ENCODE results near the gene NCKAP5L. TPM values are rescaled to one million over a fixed set of nuclear protein-coding genes. Genes with fewer than 3 reads are reported as not detected.
A peak's percentile ranks its signal among the peaks of the same experiment; 100 is the strongest.

NCKAP5L gene
- total and polyA plus RNA-seq, 2 donors (not counting 3 experiments of a cell fraction or from before 2014, with no cell fraction given): 17.4 to 46.1 TPM

GRCh38 chr12:49824895-49825294 is 3.3 kb downstream of the NCKAP5L start:
- peak; percentile 99 for FAIRE-seq
- Histone ChIP-seq H3K36me3 (ENCODE audit: control insufficient read depth in 2 of 2, extremely low read depth in 1 of 2, insufficient read depth in 2 of 2, low read length in 2 of 2) (peaks cover 0 to 4% of the 10 kb centered on the region in 2 experiments), H3K9me3 (replicated peaks; ENCODE audit: control insufficient read depth, insufficient read depth, low read length) (no peaks in the 10 kb centered on the region), H3K9ac (replicated peaks; ENCODE audit: extremely low read depth, insufficient read depth, low read length) (no peak overlapping the region), H3K27ac (ENCODE audit: insufficient read depth, low read depth, low read length) (peak overlapping the region; percentile 72), H3K4me1 (ENCODE audit: control insufficient read depth, extremely low read depth, insufficient read depth, low read length) (peaks cover 54% of the 10 kb centered on the region), H4K20me1 (replicated peaks; ENCODE audit: control insufficient read depth, extremely low read depth, insufficient read depth, low read length) (no peaks in the 10 kb centered on the region), H3K27me3 (ENCODE audit: control insufficient read depth in 2 of 2, insufficient read depth in 2 of 2, low read length in 2 of 2) (no peaks in the 10 kb centered on the region), H2AFZ (ENCODE audit: low read depth, low read length) (no peak overlapping the region), H3K4me3 (replicated peaks in 1 of 3; ENCODE audit: insufficient read depth in 1 of 3, low read depth in 1 of 3, low read length in 3 of 3) (no peak overlapping the region), H3K79me2 (ENCODE audit: control insufficient read depth, insufficient read depth, low read length) (peaks cover 61% of the 10 kb centered on the region), H3K4me2 (ENCODE audit: insufficient read depth, low read length) (peak overlapping the region; percentile 26), H3K9me1 (replicated peaks; ENCODE audit: control insufficient read depth, extremely low read depth, insufficient read depth, low read length) (no peaks in the 10 kb centered on the region)
- BruUV-seq (replicated peaks): no TSS peak
- ChIA-PET POLR2A (interaction anchor here (0.6 to 0.8 kb wide), 2 partner anchors 84 to 693 kb away, joined by 3 read pairs; partner anchors contain the start of genes TMBIM6 and TUBA1B), CTCF (interaction anchor here (2.6 to 6.1 kb wide), 2 partner anchors 14 to 20 kb away, joined by 8 to 53 read pairs; no protein-coding TSS in a partner anchor)
- intact Hi-C loops (cut with micrococcal nuclease) (loop anchor here (5.0 kb wide), 1 partner anchor 188 kb away; no protein-coding TSS in a partner anchor), dilution Hi-C loops (cut with MboI; ENCODE audit: extremely low pct_ligation_motif_present, low sequenced_read_pairs) (no loop called here)
- DNase-seq (ENCODE audit: low read depth, low spot score): peak; percentile 33
- peak; percentile 45 for TF ChIP-seq JUN (IDR thresholded peaks at IDR 0.05; ENCODE audit: borderline replicate concordance, insufficient read depth, insufficient read length, low read depth)
- no peak for TF ChIP-seq GATA2 (IDR thresholded peaks at IDR 0.05; ENCODE audit: insufficient read depth, insufficient read length, low read depth, low read length)
- peak; percentile 70 for TF ChIP-seq FOS (IDR thresholded peaks at IDR 0.05; ENCODE audit: borderline replicate concordance, insufficient read depth, low read length)

- ChIA-PET POLR2A (no interaction called here), CTCF (interaction anchor here (6.1 kb wide), 1 partner anchor 14 kb away, joined by 53 read pairs; no protein-coding TSS in a partner anchor)
- intact Hi-C loops (cut with micrococcal nuclease) (no loop called here), dilution Hi-C loops (cut with MboI; ENCODE audit: extremely low pct_ligation_motif_present, low sequenced_read_pairs) (no loop called here)
- peak overlapping the region; percentile 26 for H3K4me2 ChIP-seq (ENCODE audit: insufficient read depth, low read length)
- H2AFZ ChIP-seq (ENCODE audit: low read depth, low read length): no peak overlapping the region
- no peaks in the 10 kb centered on the region for H3K9me1 ChIP-seq (replicated peaks; ENCODE audit: control insufficient read depth, extremely low read depth, insufficient read depth, low read length)
- H3K4me3 ChIP-seq (replicated peaks in 1 of 3; ENCODE audit: insufficient read depth in 1 of 3, low read depth in 1 of 3, low read length in 3 of 3): no peak overlapping the region
- H3K27me3 ChIP-seq (ENCODE audit: control insufficient read depth in 2 of 2, insufficient read depth in 2 of 2, low read length in 2 of 2): no peaks in the 10 kb centered on the region
- FAIRE-seq (no peak), DNase-seq (ENCODE audit: low read depth, low spot score) (no peak)
- peaks cover 57% of the 10 kb centered on the region for H3K4me1 ChIP-seq (ENCODE audit: control insufficient read depth, extremely low read depth, insufficient read depth, low read length)
- H3K36me3 ChIP-seq (ENCODE audit: control insufficient read depth in 2 of 2, extremely low read depth in 1 of 2, insufficient read depth in 2 of 2, low read length in 2 of 2): peaks cover 0 to 4% of the 10 kb centered on the region in 2 experiments
- H4K20me1 ChIP-seq (replicated peaks; ENCODE audit: control insufficient read depth, extremely low read depth, insufficient read depth, low read length): no peaks in the 10 kb centered on the region
- no peaks in the 10 kb centered on the region for H3K9me3 ChIP-seq (replicated peaks; ENCODE audit: control insufficient read depth, insufficient read depth, low read length)
- TF ChIP-seq MAX (IDR thresholded peaks at IDR 0.05; ENCODE audit: insufficient read depth, insufficient read length): no peak
- TF ChIP-seq CTCF (IDR thresholded peaks at IDR 0.05; ENCODE audit: extremely low read depth in 1 of 2, insufficient read depth in 1 of 2, low read depth in 1 of 2, low read length in 2 of 2): no peak
- no peak for TF ChIP-seq POLR2A (IDR thresholded peaks at IDR 0.05; ENCODE audit: low read depth, low read length)
- no peak for TF ChIP-seq MYC (IDR thresholded peaks at IDR 0.05; ENCODE audit: low read depth, low read length)
- TF ChIP-seq POLR2AphosphoS5 (IDR thresholded peaks at IDR 0.05; ENCODE audit: insufficient read depth, low read depth, low read length): no peak
- no peak for TF ChIP-seq JUN (IDR thresholded peaks at IDR 0.05; ENCODE audit: borderline replicate concordance, insufficient read depth, insufficient read length, low read depth)
- no peak for TF ChIP-seq EZH2 (IDR thresholded peaks at IDR 0.05; ENCODE audit: borderline replicate concordance, low read depth, low read length, severe bottlenecking)
- no peak for TF ChIP-seq FOS (IDR thresholded peaks at IDR 0.05; ENCODE audit: borderline replicate concordance, insufficient read depth, low read length)
- no peak for TF ChIP-seq GATA2 (IDR thresholded peaks at IDR 0.05; ENCODE audit: insufficient read depth, insufficient read length, low read depth, low read length)
- H3K27ac ChIP-seq (ENCODE audit: insufficient read depth, low read depth, low read length): peak overlapping the region; percentile 72
- no peak overlapping the region for H3K9ac ChIP-seq (replicated peaks; ENCODE audit: extremely low read depth, insufficient read depth, low read length)
- BruUV-seq (replicated peaks): no TSS peak
- peaks cover 62% of the 10 kb centered on the region for H3K79me2 ChIP-seq (ENCODE audit: control insufficient read depth, insufficient read depth, low read length)
Measured at GRCh38 chr12:49824416-49824815, 3.8 kb downstream of the NCKAP5L start.
